Stomach (tissue), 9 donors: ENCODE measurements around the gene WNT3. TPM values are rescaled to one million over a fixed set of nuclear protein-coding genes. Genes with fewer than 3 reads are reported as not detected.

Source experiments
- DNase-seq, 2 donors: peaks; one replicate each; pipeline versions ENCODE4 v3.0.0 to v3.0.0-alpha.2; 2013 to 2019
- H3K27ac ChIP-seq, 5 donors: fragments of 200-600 bp in 4 of 5; sonication (generic) in 4 of 5; one replicate each; pipeline ENCODE4 v1.5.1; 2013 to 2019; ENCODE audit warnings: mild to moderate bottlenecking in 1 of 5, moderate library complexity in 1 of 5
- H3K27me3 ChIP-seq, 3 donors: fragments of 200-600 bp; sonication (generic); one replicate each; pipeline ENCODE4 v1.5.1; 2017 to 2019; ENCODE audit warnings: mixed run types in 1 of 3
- H3K36me3 ChIP-seq, 4 donors: fragments of 200-600 bp; sonication (generic); 1 replicate in 3 of 4; 2 replicates in 1 of 4; pipeline ENCODE4 v1.5.1; 2016 to 2019
- H3K4me1 ChIP-seq, 4 donors: fragments of 200-600 bp; sonication (generic); one replicate each; pipeline ENCODE4 v1.5.1; 2016 to 2019
- H3K4me3 ChIP-seq, 4 donors: fragments of 200-600 bp; sonication (generic) in 3 of 4; one replicate each; pipeline ENCODE4 v1.5.1; 2016 to 2019; ENCODE audit warnings: mild to moderate bottlenecking in 1 of 4
- H3K9me3 ChIP-seq, 4 donors: fragments of 200-600 bp; sonication (generic); one replicate each; pipeline ENCODE4 v1.5.1; 2016 to 2019
- EP300 ChIP-seq: sonication (generic); formaldehyde crosslinking; IDR thresholded peaks from one replicate; pipeline ENCODE4 v1.6.1; 2017; ENCODE audit warnings: antibody characterized with exemption
- POLR2A ChIP-seq, 4 donors: fragments of 450-650 bp; IDR thresholded peaks; one replicate each; pipeline ENCODE4 v1.6.1; 2016; ENCODE audit warnings: antibody characterized with exemption in 4 of 4, control low read depth in 2 of 4, mild to moderate bottlenecking in 1 of 4, moderate library complexity in 1 of 4
- POLR2AphosphoS5 ChIP-seq, 3 donors: sonication (generic); formaldehyde crosslinking; IDR thresholded peaks; one replicate each; pipeline ENCODE4 v1.6.1; 2016; ENCODE audit warnings: antibody characterized with exemption in 3 of 3
- WGBS, 5 donors: extraction: QIAGEN DNeasy Blood & Tissue Kit in 3 of 5; methylation state at CpG; one replicate each; pipeline versions ENCODE4 v1.1.5 to v1.1.7; 2013 to 2018; 5-methylcytosine and 5-hydroxymethylcytosine counted together
- intact Hi-C: fragments of 100-400 bp; cut with DNase I; formaldehyde crosslinking; loops from one replicate; pipeline ENCODE4 v1.15.1; 2023; ENCODE audit warnings: low total_unique reads
- polyA plus RNA-seq, 3 donors: library from polyadenylated mRNA; stranded (reverse); fragments of 200-250 nt; gene quantifications; one replicate each; pipeline ENCODE4 v1.2.3, GENCODE V29; 2013
- total RNA-seq, 5 donors: library from RNA; depleted of rRNA; stranded (reverse); fragments of >200 nt; gene quantifications; one replicate each; pipeline versions ENCODE4 v1.1.0 to v1.2.3, GENCODE V29; 2014 to 2016
- TF ChIP-seq, protein P1 (sequence below), 7 experiments: fragments of 450-650 bp in 4 of 7; fragments of 200-600 bp in 3 of 7; sonication (generic) in 3 of 7; IDR thresholded peaks; one replicate each; pipeline ENCODE4 v1.5.1; 2016 to 2019; ENCODE audit warnings: antibody characterized with exemption in 7 of 7, control low read depth in 2 of 7, mild to moderate bottlenecking in 1 of 7
- donor health status: healthy with polysubstance abuse.
- donor health status: Bipolar disorder and iron deficiency.
- donor health status: healthy.

WNT3 gene
- total and polyA plus RNA-seq, 8 donors = 0.14 to 0.73 (median 0.34) TPM; not detected in 2

DNA sequence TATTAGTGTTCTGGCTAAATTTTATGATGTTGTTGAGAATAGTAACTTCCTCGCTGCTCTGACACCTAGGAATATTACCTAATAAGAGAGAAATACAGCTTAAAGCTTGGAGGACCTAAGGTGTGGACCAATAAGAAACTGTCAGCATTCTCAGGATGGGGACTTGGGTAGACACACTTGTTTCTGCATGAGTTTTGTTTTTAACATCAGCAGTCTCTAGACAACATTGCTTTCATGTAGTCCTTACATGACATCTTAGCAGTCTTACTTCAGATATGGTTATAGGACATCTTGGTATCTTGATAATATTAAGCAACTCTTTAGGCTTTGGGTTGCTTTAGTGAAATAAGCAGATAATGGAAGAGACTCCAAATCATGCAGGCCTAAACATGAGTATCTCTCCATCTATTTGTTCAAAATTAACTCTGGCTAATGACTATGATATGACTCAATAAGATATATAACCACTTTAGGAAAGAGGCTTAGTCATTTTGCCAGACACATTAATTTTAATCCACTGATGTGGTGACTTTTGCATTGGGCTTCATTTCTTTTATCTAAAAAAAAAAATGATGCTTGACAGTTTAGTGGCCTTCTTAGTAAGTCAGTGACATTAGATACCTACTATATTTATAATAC lies 84.5 kb downstream of the WNT3 start:
- no peaks in the 10 kb centered on the region for H3K9me3 ChIP-seq
- intact Hi-C loops = no loop called here
- DNase-seq = no peak
- H3K4me1 ChIP-seq = no peaks in the 10 kb centered on the region
- 88 to 98% (median 95%) methylated on average over 1 of the region's 1 CpG for WGBS, 5 donors
- TF ChIP-seq, protein P1, sequence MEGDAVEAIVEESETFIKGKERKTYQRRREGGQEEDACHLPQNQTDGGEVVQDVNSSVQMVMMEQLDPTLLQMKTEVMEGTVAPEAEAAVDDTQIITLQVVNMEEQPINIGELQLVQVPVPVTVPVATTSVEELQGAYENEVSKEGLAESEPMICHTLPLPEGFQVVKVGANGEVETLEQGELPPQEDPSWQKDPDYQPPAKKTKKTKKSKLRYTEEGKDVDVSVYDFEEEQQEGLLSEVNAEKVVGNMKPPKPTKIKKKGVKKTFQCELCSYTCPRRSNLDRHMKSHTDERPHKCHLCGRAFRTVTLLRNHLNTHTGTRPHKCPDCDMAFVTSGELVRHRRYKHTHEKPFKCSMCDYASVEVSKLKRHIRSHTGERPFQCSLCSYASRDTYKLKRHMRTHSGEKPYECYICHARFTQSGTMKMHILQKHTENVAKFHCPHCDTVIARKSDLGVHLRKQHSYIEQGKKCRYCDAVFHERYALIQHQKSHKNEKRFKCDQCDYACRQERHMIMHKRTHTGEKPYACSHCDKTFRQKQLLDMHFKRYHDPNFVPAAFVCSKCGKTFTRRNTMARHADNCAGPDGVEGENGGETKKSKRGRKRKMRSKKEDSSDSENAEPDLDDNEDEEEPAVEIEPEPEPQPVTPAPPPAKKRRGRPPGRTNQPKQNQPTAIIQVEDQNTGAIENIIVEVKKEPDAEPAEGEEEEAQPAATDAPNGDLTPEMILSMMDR (IDR thresholded peaks at IDR 0.05) = no peak
- TF ChIP-seq POLR2A (IDR thresholded peaks at IDR 0.05) (no peak), POLR2AphosphoS5 (IDR thresholded peaks at IDR 0.05) (no peak), EP300 (no peak)
- peaks cover 0 to 47% (median 25%) of the 10 kb centered on the region in 4 donors for H3K36me3 ChIP-seq
- H3K27ac ChIP-seq = no peak overlapping the region
- H3K4me3 ChIP-seq = no peak overlapping the region
- no peaks in the 10 kb centered on the region for H3K27me3 ChIP-seq

DNA sequence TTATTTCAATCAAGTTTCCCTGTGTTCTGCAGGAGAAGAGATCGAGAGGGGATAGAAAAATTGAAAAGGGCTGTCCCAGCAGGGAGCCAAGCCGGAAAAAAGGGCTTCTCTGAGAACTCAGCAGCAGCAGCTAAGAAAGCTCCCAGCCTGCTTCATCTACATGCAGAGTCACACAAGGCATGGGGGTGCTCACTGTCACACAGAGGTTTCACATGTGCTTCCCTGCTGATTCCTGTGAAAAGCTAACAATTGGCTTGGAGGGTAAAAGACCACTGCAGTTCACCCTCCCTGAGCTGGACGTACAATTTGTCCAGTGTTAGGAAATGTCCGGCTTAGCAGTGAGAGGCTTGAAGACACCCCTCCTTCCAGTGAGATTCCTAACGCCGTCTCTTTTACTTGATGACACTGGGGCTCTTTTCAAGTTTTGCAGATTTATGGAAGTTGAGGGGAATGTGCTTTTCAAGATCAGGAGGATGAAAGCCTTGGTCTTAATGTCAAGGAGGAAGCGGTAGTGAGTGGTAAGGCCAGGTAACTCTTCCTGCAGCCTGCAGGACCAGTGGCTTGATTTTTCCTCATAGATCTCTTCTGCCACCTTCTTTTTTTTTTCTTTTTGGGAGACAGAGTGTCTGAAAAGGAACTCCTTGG lies 85.6 kb downstream of the WNT3 start:
- no peaks in the 10 kb centered on the region for H3K4me1 ChIP-seq
- intact Hi-C loops = no loop called here
- H3K9me3 ChIP-seq = no peaks in the 10 kb centered on the region
- 80 to 88% (median 84%) methylated on average over 7 of the region's 7 CpGs for WGBS, 5 donors
- H3K4me3 ChIP-seq = no peak overlapping the region
- no peak for DNase-seq
- H3K36me3 ChIP-seq = peaks cover 0 to 51% (median 35%) of the 10 kb centered on the region in 4 donors
- H3K27me3 ChIP-seq = no peaks in the 10 kb centered on the region
- H3K27ac ChIP-seq = no peak overlapping the region
- TF ChIP-seq EP300 = no peak
- TF ChIP-seq POLR2A (IDR thresholded peaks at IDR 0.05) = no peak
- TF ChIP-seq POLR2AphosphoS5 (IDR thresholded peaks at IDR 0.05) = no peak
- TF ChIP-seq, protein P1 (IDR thresholded peaks at IDR 0.05) = no peak

DNA sequence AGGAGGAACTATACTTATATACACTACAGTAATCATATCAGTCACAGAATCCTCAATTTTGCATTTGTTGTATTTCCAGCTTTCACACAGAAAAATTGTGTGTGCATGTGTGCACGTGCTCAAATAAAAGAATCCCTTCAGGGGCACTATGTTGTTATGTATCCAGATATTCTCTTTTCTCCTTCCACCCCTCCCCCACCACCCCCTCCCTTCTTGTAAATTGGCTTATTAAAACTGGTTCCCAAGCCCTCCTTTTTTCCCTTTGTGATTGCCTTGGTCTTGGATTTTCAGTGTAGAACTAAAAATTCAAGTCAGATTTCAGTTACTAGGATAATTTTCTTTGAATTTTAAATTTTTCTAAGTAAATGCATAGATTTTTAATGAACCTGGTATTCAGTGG lies 86.3 kb downstream of the WNT3 start:
- Histone ChIP-seq H3K27ac (no peak overlapping the region), H3K9me3 (no peaks in the 10 kb centered on the region), H3K4me1 (no peaks in the 10 kb centered on the region), H3K27me3 (no peaks in the 10 kb centered on the region), H3K4me3 (no peak overlapping the region), H3K36me3 (peaks cover 0 to 58% (median 39%) of the 10 kb centered on the region in 4 donors)
- intact Hi-C loops = no loop called here
- 83 to 92% (median 89%) methylated on average over 1 of the region's 1 CpG for WGBS, 5 donors
- TF ChIP-seq EP300 (no peak), POLR2A (IDR thresholded peaks at IDR 0.05) (no peak), POLR2AphosphoS5 (IDR thresholded peaks at IDR 0.05) (no peak)
- no peak for DNase-seq

DNA sequence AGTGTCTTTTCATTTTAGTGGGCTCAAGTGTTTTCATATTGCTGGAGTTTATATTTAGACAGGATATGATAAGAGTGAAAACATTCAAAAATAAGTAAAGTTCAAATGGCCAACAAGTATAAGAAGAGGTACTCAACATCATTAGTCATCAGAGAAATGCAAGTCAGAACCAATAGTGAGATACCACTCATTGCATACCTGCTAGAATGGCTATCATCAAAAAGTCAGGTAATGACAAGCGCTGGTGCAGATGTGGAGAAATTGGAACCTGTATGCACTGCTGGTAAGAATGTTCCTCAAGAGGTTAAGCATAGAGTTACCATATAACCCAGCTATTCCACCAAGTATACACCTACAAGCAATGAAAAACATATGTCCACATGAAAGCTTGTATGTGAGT lies 87.8 kb downstream of the WNT3 start:
- H3K4me1 ChIP-seq = no peaks in the 10 kb centered on the region
- DNase-seq = no peak
- no peak overlapping the region for H3K4me3 ChIP-seq
- TF ChIP-seq, protein P1 (IDR thresholded peaks at IDR 0.05) = no peak
- TF ChIP-seq POLR2AphosphoS5 (IDR thresholded peaks at IDR 0.05) (no peak), EP300 (no peak), POLR2A (IDR thresholded peaks at IDR 0.05) (no peak)
- intact Hi-C loops = no loop called here
- H3K9me3 ChIP-seq = no peaks in the 10 kb centered on the region
- peaks cover 0 to 71% (median 49%) of the 10 kb centered on the region in 4 donors for H3K36me3 ChIP-seq
- WGBS, 5 donors = 96 to 100% (median 97%) methylated on average over 1 of the region's 1 CpG
- H3K27me3 ChIP-seq = no peaks in the 10 kb centered on the region
- H3K27ac ChIP-seq = no peak overlapping the region

DNA sequence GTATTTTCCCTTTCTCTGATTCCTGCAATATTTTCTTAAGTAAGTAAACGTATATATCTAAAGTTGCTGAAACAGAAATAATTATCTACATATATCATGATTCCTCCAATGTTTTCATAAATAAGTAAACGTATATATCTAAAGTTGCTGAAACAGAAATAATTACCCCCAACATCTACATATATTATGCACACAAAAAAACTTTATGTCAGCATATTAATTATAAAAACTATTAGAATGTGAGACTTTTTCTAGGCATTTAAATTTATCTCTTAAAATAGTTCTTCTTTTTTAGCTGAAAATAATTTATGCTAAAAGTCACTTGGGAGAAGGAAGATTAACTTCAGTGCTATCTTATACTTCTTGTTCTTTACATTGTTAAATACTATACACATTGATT lies 88.5 kb downstream of the WNT3 start:
- 85 to 94% (median 89%) methylated on average over 2 of the region's 2 CpGs for WGBS, 5 donors
- Histone ChIP-seq H3K9me3 (no peaks in the 10 kb centered on the region), H3K27me3 (no peaks in the 10 kb centered on the region), H3K4me1 (no peaks in the 10 kb centered on the region), H3K27ac (no peak overlapping the region), H3K36me3 (peaks cover 0 to 72% (median 51%) of the 10 kb centered on the region in 4 donors), H3K4me3 (no peak overlapping the region)
- TF ChIP-seq EP300 (no peak), POLR2A (IDR thresholded peaks at IDR 0.05) (no peak), POLR2AphosphoS5 (IDR thresholded peaks at IDR 0.05) (no peak)
- TF ChIP-seq, protein P1 (IDR thresholded peaks at IDR 0.05) = no peak
- intact Hi-C loops = no loop called here
- no peak for DNase-seq
